Amniotic stem cell (primary cell): ENCODE results near the gene RAPGEF2.

Experiments
- DNase-seq: peaks from one replicate; lab custom pipeline; 2025; lab: John Stamatoyannopoulos, UW

Gene RAPGEF2

DNA sequence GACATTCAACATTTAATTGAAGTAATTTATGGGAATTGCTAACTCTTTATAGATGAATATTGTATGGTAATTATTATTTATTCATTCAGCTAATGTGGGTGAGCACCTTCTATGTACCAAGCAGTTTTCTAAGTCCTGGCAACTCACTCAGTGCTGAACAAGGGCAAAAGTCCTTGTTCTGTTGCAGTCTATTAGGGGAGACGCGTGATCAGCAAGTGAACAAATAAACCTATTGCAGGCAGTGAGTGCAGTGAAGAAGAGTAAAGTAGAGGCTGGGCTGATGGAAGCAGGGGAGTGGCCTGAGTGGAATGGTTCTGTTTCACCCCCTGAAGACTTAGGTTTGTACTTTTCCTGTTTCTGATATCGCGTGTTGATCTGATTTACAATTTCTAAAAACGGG lies 214.3 kb downstream of the RAPGEF2 start:
- no peak for DNase-seq

DNA sequence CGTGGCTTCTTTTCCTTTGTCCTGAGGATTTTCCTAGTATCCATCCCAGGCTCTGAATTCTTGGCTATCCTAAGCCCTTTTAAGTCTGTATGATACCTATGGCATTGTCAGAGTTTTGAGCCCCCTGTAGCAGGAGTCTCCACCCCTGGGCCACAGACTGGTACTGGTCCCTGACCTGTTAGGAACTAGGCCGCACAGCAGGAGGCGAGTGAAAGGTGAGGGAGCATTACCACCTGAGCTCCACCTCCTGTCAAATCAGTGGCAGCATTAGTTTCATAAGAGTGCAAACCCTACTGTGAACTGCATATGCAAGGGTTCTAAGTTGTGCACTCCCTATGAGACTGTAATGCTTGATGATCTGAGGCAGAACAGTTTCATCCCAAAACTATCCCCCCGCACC lies 216.1 kb downstream of the RAPGEF2 start:
- DNase-seq, result no peak

DNA sequence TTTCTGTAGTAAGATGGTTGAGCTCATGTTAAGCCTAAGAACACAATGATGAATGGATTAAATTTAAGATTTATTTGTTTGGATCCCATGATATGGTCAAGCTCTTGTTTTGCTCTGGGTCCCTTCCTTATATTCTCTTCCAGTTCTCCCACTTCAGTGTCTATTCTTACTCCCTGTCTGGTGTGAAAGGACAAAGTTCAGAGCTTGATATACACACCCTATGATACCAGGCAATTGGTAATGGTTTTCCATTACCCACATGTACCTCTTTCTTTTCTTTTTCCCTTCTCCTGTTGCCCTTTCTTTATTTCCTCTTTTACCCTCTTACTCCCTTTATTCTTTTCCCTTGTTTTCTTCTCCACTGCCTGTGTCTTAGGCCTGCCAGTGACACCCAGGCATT lies 223.6 kb downstream of the RAPGEF2 start:
- no peak for DNase-seq

DNA sequence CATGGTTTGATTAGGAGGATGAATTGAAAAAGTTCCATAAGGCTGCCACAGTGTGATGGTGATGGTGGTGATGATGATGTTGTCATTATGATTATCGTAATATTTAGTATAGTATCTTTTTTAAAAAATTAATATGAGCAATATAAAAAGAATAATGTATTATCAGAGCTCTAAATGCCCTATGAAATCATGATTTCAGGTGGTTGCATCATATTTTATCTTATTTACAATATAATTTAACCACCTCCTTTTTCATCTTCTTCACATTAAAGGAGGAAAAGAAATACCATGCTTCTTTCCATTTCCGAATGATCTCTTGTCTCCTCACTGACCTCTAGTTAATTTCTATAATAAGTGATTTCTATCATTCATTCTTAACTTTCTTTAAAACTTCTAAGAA lies 225.9 kb downstream of the RAPGEF2 start:
- no peak for DNase-seq

DNA sequence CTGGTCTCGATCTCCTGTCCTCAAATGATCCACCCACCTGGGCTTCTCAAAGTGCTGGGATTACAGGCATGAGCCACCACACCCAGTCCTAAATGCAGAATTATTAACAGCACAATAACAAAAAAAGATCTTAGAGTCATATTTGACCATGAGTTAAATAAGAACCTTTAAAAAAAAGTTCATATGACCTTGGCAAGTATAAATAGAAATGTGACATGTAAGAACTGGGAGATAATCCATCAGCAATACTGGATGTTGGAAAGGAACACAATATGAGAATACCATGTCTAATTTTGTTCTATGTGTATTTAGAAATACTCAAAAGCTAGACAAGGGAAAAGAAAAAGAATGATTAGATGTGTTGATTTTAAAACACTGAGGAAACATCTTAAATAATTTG lies 231.6 kb downstream of the RAPGEF2 start:
- DNase-seq, result no peak

DNA sequence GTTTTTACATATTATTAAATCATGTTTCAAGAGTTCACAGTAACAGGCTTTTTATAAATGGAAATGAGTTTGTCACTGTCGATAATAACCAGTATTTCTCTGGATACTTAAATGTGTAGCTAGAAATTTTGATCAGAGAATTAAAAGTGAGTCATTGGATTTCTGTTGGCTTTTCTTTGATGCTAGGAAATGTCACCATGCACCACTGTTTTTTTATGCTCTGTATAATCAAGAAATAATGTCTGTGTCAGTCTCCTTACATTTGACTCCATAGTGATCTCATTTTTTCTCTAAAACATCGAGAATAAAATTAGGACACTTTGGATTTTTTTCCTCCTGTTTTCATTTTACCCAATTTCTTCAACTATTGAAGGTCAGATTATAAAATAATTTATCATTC lies 234.2 kb downstream of the RAPGEF2 start:
- DNase-seq, result no peak

DNA sequence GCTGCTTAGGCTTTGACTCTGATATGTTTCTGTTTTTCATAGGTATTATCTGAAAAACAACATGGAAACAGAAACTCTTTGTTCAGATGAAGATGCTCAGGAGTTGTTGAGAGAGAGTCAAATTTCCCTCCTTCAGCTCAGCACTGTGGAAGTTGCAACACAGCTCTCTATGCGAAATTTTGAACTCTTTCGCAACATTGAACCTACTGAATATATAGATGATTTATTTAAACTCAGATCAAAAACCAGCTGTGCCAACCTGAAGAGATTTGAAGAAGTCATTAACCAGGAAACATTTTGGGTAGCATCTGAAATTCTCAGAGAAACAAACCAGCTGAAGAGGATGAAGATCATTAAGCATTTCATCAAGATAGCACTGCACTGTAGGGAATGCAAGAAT lies 238.6 kb downstream of the RAPGEF2 start:
- no peak for DNase-seq

DNA sequence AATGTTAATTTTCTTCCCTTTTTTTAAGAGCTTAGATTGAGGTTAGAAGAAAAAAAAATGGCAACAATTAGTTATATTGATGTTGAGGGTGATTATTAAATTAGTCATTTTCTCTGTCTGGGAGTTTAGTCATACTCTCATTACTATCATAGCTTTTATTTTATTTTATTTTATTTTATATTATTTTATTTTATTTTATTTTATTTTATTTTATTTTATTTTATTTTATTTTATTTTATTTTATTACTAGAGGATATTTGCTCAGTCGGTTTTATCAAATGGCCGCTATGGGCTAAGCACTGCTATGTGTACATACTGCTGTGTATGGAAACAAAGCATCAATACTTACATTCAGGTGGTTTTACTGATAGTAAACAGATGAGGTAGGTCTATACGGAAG lies 239.5 kb downstream of the RAPGEF2 start:
- DNase-seq, result no peak

DNA sequence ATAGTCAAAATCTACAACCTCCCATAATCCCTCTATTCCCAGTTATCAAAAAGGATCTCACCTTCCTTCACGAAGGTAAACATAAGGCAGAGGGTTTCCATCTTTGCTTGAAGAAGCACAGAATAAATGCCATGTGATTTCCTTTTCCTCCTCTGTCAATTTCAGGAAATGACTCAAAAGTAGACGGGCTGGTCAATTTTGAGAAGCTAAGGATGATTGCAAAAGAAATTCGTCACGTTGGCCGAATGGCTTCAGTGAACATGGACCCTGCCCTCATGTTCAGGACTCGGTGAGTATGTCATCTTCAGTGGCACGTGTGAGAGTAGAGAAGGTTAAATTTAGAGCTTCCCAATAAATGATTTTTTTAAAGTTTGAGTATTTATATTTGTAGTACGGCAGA lies 240.2 kb downstream of the RAPGEF2 start:
- no peak for DNase-seq

DNA sequence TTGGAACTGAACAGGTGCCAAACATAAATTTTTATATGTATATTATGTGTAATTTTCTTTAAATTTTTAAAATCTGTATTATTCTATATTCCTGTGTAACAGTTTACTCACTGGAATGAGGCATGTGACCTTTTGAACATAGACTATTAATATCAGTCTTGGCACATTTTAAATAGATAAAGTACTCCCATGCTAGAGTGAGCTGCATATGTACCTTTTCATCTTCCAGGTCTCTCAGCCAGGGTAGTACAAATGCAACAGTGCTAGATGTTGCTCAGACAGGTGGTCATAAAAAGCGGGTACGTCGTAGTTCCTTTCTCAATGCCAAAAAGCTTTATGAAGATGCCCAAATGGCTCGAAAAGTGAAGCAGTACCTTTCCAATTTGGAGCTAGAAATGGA lies 242.0 kb downstream of the RAPGEF2 start:
- DNase-seq, result no peak

DNA sequence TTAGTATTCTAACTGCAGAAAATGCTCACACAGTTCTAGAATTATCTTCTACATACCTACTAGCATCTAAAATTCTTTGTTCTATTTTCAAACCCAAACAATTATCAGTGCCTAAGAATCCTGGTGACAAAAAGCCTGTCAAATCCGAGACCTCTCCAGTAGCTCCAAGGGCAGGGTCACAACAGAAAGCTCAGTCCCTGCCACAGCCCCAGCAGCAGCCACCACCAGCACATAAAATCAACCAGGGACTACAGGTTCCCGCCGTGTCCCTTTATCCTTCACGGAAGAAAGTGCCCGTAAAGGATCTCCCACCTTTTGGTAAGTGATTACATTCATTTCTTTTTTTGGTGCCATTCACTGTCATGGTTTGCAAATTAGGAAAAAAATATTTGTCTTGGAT lies 243.8 kb downstream of the RAPGEF2 start:
- no peak for DNase-seq

DNA sequence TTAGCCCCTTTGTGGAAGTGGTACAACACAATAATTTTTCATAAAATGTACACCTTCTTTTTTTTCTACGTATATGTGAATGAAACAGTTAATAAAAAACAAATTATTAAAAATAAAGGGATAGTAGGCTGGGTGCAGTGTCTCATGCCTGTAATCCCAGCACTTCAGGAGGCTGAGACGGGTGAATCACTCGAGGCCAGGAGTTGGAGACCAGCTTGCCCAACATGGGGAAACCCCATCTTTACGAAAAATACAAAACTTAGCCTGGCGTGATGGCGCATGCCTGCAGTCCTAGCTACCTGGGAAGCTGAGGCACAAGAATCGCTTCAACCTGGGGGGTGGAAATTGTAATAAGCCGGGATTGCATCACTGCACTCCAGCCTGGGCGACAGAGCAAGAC lies 244.9 kb downstream of the RAPGEF2 start:
- no peak for DNase-seq

DNA sequence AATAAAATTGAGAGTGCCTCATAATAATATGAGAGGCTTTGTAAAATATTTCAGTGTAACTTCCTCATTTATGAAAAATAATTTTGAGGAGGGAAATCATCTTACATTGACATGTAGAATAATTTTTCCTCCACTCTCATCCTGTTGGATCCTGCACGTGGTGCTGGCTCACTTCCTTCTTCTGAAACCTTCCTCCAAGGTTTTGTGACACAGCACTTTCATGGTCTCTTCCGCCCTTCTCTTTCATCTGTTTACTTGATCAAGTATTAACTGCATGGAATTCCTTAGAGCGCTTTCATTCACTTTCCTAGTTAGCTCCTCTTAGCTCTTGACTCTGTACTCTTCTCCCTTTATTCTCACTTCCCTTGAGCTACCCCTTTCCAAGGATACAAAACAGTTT lies 246.5 kb downstream of the RAPGEF2 start:
- DNase-seq, result no peak

DNA sequence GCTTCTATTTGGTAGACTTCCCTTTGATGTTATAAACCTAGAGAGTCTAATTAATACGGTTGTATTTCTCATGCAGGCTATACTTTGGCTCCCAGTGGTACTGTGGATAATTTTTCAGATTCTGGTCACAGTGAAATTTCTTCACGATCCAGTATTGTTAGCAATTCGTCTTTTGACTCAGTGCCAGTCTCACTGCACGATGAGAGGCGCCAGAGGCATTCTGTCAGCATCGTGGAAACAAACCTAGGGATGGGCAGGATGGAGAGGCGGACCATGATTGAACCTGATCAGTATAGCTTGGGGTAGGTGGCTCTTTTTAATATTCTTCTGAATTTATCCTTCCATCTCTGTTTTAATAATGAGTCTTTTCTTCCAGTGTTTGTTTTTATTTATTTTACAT lies 249.7 kb downstream of the RAPGEF2 start:
- no peak for DNase-seq

DNA sequence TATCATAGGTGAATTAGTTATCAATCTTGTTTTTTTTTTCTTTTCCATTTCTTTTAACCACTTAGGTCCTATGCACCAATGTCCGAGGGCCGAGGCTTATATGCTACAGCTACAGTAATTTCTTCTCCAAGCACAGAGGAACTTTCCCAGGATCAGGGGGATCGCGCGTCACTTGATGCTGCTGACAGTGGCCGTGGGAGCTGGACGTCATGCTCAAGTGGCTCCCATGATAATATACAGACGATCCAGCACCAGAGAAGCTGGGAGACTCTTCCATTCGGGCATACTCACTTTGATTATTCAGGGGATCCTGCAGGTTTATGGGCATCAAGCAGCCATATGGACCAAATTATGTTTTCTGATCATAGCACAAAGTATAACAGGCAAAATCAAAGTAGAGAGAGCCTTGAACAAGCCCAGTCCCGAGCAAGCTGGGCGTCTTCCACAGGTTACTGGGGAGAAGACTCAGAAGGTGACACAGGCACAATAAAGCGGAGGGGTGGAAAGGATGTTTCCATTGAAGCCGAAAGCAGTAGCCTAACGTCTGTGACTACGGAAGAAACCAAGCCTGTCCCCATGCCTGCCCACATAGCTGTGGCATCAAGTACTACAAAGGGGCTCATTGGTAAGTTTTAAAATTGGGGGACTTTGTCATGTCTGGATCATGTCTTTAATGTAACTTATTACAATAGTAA lies 250.7 kb downstream of the RAPGEF2 start:
- no peak for DNase-seq

DNA sequence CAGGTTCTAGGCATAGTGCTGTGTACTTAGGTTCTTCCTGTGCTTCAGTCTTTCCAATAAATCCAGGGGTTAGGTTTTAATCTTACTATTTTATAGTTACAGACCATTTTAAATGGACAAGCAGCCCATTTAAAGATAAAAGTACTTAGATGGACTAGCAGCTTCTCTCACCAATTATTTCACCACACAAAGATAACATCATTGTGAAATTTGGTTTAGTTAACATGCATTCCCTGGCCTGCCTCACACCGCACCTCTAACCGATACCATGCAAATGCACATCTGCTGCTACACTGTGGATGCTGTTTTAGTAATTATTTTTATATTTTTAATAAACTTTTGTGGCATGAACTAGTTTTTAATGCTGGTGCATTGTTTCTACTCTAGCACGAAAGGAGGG lies 252.6 kb downstream of the RAPGEF2 start:
- no peak for DNase-seq

DNA sequence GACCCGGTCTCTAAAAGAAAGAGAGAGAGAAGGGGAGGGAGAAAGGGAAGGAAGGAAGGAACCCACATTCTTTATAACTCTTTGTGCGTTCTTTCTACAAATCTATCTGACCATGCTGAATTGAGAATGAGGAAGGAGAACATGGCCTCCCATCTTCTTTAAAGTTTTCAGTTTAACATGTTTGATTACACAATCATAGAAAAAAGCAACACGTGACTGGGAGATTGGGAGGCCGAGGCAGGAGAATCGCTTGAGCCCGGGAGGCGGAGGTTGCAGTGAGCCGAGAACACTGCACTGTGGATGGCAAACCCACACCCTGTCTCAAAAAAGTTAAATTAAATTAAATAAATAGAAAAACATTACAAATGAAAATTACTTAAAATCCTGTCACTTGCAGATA lies 254.5 kb downstream of the RAPGEF2 start:
- no peak for DNase-seq

DNA sequence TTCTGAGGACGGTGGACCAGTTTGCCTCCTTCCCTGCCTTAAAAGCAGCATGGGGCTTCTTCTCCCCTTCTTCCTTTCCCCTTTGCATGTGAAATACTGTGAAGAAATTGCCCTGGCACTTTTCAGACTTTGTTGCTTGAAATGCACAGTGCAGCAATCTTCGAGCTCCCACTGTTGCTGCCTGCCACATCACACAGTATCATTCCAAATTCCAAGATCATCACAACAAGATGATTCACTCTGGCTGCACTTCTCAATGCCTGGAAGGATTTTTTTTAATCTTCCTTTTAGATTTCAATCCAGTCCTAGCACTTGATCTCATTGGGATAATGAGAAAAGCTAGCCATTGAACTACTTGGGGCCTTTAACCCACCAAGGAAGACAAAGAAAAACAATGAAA lies 255.3 kb downstream of the RAPGEF2 start:
- peak; percentile 43 for DNase-seq

DNA sequence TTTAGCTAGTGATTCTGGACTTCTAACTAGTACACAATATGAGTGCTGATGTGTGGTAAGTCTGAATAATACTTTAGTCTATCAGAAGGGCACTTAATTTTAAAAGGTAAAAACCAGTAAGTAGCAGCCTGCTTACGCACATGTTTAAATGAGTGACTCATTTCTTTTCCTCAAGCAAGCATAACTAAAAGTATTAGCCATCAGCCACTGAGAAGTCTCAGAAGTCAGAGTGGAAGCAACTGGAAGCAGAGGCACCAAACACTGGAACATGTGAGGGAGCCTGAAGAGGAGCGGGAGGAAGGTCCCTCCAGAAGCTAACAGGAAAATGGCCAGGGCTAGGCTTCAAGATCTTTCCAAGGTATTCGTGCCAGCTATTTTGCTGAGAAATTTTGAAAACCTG lies 257.7 kb downstream of the RAPGEF2 start:
- DNase-seq, result peak; percentile 64

DNA sequence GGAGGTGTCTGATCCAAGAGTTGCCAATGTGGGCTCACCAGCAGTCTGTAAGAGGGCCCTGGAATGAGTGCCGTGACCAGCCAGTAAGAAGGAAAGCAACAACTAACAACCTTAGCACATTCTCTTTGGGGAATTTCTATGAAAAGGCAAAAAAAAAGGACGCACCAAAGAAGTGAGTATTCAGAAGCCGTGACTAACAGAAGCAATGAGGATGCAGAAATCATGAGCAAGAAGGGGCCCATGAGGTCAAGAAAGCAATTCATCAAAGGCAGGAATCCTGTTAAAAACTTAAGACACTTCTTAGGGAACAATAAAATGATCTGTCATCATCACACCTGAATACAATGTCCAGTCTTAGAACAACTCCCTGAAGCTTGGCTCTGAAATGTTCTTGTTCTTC lies 260.5 kb downstream of the RAPGEF2 start:
- no peak for DNase-seq

DNA sequence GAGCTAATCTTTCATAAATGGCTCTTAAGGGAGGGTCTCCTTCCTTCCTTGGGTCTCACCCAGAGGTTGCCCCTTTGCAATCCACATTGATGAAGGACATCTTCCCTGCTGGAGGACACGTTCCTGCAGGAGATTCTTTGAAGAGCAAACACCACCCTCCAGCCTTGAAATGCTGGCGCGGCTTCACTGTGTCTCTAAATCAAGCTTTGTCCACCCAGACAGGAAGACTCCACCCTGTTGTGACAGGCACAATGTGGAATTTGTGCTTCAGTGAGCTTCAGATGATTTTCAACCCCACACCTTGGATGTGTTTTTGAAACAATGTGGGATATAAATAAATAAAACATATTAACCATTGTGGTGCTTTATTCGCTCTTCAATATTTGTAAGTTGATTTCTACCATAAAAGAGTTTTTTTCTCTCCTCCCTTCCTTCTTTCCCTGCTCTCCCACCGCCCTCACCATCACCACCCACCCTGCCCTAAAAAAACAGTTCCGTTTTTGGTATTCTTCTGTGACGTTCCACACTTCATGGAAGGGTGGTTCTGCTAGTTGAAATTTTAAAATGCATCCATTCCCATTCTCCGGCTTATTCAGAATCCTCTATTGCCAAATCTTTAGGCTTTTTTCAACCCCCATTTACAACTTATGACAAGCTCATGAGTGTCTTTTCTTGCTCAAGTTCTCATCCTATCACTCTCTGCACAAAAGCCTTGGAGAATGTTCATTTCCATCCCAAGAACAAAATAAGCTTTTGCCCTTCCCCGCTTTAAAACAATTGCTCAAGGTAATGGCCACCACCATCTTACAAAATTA lies 264.3 kb downstream of the RAPGEF2 start:
- no peak for DNase-seq

DNA sequence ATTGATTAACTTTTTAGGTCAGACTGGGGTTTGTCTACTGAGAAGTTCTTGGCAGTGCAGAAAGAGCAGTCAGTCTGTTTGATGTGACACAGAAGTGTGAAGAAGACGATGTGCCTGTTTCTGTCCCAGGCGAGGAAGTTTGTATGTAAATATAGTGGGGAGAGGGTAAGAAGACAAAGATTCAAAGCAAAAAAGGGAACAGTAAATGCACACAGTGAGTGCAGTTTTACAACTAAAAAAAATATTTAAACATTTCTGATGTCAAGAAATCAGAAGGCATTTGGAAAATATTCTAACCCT lies 264.9 kb downstream of the RAPGEF2 start:
- no peak for DNase-seq

DNA sequence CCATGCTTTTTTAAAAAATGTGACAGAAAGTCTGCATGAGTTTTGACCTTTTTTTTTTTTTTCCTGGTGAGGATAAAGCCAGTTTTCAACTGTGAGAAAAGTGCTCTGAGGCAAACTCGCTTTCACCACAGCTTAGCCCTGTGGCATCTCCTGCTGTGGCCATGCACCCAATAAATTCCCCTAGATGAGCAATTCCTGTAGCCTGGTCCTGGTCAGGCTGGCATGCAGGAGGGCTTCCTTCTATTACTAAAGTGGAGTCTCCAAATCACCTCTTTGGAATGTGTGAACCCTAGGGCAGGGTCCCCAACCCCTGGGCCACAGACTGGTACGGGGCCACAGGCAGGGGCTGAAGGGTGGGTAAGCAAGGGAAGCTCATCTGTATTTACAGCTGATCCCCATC lies 265.4 kb downstream of the RAPGEF2 start:
- DNase-seq, result no peak

DNA sequence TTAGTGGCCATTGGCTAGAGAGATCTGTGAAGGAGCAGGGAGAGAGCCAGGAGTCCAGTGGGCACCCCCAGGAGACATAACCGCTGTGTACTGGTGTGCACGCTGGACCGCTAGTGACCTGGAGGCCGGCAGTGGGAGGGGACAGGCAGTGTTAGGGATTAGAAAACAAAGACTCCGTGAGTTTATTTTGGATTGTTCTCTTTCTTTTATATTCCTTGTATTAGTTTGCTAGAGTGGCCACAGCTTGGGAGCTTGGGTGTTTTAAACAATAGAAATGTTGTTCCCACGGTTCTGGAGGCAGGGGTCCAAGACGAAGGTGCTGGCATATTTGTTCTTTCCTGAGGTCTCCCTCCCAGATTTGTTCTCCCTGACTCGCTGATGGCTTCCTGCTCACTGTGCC lies 266.4 kb downstream of the RAPGEF2 start:
- DNase-seq, result no peak
